Left cardiac atrium (tissue), 4 donors: ENCODE data around the gene EPYC. TPM values are rescaled to one million over a fixed set of nuclear protein-coding genes. Genes with fewer than 3 reads are reported as not detected.

ENCODE experiments used
- ATAC-seq, 2 donors: fragments of 200-7000 bp; cut with Tn5 transposase; one replicate each; pipeline ENCODE4 v1.9.1; 2020; ENCODE audit warnings: mild to moderate bottlenecking in 2 of 2, moderate library complexity in 2 of 2
- DNase-seq: peaks from one replicate; pipeline ENCODE4 v3.0.0-alpha.2; 2020
- intact Hi-C, 2 donors: fragments of 100-400 bp; cut with DNase I; formaldehyde crosslinking; loops; one replicate each; pipeline versions ENCODE4 v1.14.1 to v1.15.1; 2022 to 2023
- total RNA-seq, 2 donors: library from RNA; stranded (reverse); fragmentation: NEBNext Ultra II Directional; extraction: Animal tissue kit (Norgen Biotek cat#: 25700); gene quantifications; one replicate each; pipeline ENCODE4 v1.2.1, GENCODE V29; 2021
- donor health status: DM: no; HTN: yes; CAD: no.
- donor health status: DM: no; HTN: yes; CAD: no; lungs with severe emphysema.
- donor health status: DM: yes; HTN: yes; CAD: no.
- donor health status: Dilated cardiomyopathy.

The EPYC gene
- total RNA-seq, 2 donors from 2014 or later, result not detected

- DNase-seq, result no peak
- intact Hi-C loops, result no loop called here
- ATAC-seq, result no peak
Measured at GRCh38 chr12:90924406-90924805, 80.4 kb downstream of the EPYC start.

- ATAC-seq (peak in 1 of 2 donors; percentile 49), DNase-seq (no peak)
- intact Hi-C loops, result no loop called here
Measured at GRCh38 chr12:90922145-90922627, 82.6 kb downstream of the EPYC start.

GRCh38 chr12:90921536-90921935, 83.2 kb downstream of the EPYC start:
- DNase-seq (no peak), ATAC-seq (no peak)
- intact Hi-C loops, result no loop called here

- no peak for DNase-seq
- intact Hi-C loops, result no loop called here
- no peak for ATAC-seq
Measured at GRCh38 chr12:90920222-90920621, 84.5 kb downstream of the EPYC start.

- intact Hi-C loops, result no loop called here
- no peak for ATAC-seq
- no peak for DNase-seq
Measured at GRCh38 chr12:90917431-90917830, 87.3 kb downstream of the EPYC start.

GRCh38 chr12:90916516-90916915, 88.3 kb downstream of the EPYC start:
- no peak for ATAC-seq
- DNase-seq, result no peak
- intact Hi-C loops, result no loop called here

- intact Hi-C loops, result no loop called here
- no peak for DNase-seq
- no peak for ATAC-seq
Measured at GRCh38 chr12:90915353-90915752, 89.4 kb downstream of the EPYC start.

Other genes with a start within 250 kb of the EPYC start
- not detected for gene CCER1, start 49.8 kb downstream of the EPYC start, total RNA-seq
- gene KERA, start 53.1 kb upstream of the EPYC start, total RNA-seq, result not detected
- gene LUM, start 106.5 kb upstream of the EPYC start, total RNA-seq, result 100 to 1,000 TPM; 130 to 180 TPM
- gene DCN, start 177.8 kb upstream of the EPYC start, total RNA-seq, result 1,000 to 10,000 TPM; 1,324 to 1,437 TPM